GM12873 (cell line): Measurements from ENCODE around the gene CCDC152.

Experiments used
- TF ChIP-seq, protein P1 (sequence below): IDR thresholded peaks from 2 replicates; pipeline ENCODE4 v1.5.1; 2012; ENCODE audit warnings: low read depth, mild to moderate bottlenecking, moderate library complexity, low read length, control low read depth; ENCODE audit not compliant: insufficient read depth; ENCODE audit errors: missing control alignments

The CCDC152 gene

DNA sequence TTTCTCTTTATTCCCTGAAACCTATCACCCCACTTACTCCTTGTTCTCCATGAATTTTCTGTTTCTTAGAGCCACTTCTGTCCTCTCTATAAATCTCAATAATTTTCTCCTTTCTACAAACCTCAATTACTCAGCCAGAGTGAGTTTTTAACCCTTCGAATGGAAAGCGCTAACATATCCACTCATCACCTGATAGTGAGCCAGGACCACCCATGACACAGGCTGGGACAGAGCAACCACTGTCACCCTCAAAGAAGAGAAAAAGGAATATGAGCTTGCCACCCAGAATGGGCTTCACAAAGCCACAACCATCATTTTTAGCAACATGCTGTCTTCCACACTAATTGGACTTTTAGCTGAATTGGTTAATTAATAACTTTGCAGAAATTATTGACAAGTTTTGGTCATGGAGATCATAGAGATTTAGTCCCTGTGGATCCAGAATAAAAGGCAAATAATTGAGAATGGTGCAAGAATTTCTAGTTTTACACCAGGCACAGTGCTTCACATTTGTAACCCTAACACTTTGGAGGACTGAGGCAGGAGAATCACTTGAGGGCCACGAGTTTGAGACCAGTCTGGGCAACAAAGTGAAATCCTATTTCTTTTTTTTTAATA, 87.2 kb downstream of the CCDC152 start:
- TF ChIP-seq, protein P1, sequence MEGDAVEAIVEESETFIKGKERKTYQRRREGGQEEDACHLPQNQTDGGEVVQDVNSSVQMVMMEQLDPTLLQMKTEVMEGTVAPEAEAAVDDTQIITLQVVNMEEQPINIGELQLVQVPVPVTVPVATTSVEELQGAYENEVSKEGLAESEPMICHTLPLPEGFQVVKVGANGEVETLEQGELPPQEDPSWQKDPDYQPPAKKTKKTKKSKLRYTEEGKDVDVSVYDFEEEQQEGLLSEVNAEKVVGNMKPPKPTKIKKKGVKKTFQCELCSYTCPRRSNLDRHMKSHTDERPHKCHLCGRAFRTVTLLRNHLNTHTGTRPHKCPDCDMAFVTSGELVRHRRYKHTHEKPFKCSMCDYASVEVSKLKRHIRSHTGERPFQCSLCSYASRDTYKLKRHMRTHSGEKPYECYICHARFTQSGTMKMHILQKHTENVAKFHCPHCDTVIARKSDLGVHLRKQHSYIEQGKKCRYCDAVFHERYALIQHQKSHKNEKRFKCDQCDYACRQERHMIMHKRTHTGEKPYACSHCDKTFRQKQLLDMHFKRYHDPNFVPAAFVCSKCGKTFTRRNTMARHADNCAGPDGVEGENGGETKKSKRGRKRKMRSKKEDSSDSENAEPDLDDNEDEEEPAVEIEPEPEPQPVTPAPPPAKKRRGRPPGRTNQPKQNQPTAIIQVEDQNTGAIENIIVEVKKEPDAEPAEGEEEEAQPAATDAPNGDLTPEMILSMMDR, result no peak

DNA sequence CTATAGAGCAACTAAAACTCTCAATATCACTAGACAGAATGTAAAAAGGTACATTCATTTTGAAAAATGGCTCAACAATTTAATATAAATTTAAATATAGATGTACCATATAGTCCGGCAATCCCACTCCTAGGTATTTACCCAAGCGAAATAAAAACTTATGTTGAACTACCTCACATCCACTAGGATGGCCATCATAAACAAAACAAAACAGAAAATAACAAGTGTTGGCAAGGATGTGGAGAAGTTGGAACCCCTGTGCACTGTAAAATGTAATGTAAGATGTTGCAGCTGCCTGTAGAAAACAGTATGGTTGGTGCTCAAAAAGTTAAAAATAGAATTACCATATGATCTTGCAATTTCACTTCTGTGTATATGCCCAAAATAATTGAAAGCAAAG, 91.9 kb downstream of the CCDC152 start:
- TF ChIP-seq, protein P1, result no peak

DNA sequence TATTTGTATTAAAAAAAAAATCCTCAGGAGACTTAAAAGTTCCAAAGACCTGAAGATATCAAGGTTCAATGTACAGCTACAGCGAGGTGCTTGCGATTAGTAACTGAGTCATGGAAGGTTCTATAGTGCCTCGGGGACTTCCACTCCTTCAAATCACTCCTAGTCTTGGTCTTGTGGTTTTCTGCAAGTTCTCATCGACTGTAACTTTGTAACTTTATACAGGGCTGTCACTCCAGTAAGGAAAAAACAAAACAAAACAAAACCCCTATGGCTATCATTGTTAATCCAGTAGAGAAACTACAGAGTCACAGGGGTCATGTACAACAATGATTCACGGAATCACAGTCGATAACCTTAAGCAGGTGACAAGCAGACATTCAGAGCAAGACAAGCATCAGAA, 94.9 kb downstream of the CCDC152 start:
- TF ChIP-seq, protein P1, result no peak
